GM12875 (cell line): ENCODE data around the gene RIT2.

Experiments
- H3K4me3 ChIP-seq: one replicate; pipeline ENCODE4 v1.5.1; 2011; ENCODE audit warnings: low read depth, low read length, control low read depth
- TF ChIP-seq, protein P1 (sequence below): IDR thresholded peaks from 2 replicates; pipeline ENCODE4 v1.5.1; 2011; ENCODE audit warnings: low read depth, mild to moderate bottlenecking, control low read depth, inconsistent platforms, low read length, moderate library complexity, borderline replicate concordance; ENCODE audit not compliant: insufficient read depth

RIT2 gene

DNA sequence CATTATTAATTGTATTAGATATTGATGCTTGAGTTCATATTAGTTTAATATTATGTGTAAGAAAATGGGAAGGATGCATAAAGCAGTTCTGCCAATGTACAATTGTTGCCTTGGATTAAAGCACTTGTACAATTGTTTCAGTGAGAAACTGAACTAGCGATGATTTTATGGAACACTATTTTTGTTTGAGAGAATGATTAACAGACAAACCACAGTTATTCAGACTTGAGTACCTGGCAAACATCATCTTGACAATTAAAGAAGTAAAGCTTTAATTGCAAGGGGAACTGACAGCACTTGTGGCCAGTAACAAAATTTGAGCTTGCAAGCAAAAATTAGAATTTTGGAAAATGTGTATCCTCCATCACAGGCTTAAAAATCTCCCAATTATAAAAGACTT, 214.3 kb downstream of the RIT2 start:
- no peak overlapping the region for H3K4me3 ChIP-seq
- TF ChIP-seq, protein P1, sequence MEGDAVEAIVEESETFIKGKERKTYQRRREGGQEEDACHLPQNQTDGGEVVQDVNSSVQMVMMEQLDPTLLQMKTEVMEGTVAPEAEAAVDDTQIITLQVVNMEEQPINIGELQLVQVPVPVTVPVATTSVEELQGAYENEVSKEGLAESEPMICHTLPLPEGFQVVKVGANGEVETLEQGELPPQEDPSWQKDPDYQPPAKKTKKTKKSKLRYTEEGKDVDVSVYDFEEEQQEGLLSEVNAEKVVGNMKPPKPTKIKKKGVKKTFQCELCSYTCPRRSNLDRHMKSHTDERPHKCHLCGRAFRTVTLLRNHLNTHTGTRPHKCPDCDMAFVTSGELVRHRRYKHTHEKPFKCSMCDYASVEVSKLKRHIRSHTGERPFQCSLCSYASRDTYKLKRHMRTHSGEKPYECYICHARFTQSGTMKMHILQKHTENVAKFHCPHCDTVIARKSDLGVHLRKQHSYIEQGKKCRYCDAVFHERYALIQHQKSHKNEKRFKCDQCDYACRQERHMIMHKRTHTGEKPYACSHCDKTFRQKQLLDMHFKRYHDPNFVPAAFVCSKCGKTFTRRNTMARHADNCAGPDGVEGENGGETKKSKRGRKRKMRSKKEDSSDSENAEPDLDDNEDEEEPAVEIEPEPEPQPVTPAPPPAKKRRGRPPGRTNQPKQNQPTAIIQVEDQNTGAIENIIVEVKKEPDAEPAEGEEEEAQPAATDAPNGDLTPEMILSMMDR = no peak

DNA sequence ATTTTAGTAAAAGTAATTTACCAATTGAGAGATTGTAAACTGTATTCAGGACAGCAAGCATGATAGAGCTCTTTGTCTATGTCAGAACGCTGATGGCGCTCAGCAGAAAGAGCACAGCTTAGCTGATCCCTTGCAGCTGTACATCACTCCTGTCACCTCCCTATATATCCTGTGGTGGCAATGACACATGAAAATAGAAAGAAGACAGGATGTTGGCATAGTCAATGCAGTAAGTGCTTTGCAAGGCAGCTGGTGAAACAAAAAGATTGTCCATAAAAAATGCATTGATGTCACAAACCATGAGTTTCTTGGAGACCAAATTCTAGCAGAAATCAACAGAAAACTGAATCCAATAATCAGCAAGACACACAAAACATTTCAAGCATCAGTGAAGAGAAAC, 221.5 kb downstream of the RIT2 start:
- no peak overlapping the region for H3K4me3 ChIP-seq
- TF ChIP-seq, protein P1 = no peak

DNA sequence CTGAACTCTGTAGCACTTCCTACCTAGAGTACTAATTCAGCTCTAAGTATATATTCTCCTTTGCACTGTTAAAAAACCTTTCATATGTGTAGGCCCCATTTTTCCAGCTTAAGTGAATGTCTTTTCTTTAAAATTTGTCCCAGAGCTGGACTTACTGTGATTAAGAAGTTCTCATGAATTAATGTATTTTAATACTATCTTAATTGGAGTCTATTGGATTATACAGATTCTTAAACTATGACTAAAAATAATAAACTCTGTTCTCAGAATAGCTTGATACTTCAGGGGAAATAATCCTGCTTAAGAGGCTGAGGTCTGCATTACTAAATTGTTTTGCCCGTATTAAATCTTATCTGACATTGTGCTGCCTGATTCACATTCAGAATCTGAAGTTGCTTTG, 223.3 kb downstream of the RIT2 start:
- TF ChIP-seq, protein P1 = no peak

DNA sequence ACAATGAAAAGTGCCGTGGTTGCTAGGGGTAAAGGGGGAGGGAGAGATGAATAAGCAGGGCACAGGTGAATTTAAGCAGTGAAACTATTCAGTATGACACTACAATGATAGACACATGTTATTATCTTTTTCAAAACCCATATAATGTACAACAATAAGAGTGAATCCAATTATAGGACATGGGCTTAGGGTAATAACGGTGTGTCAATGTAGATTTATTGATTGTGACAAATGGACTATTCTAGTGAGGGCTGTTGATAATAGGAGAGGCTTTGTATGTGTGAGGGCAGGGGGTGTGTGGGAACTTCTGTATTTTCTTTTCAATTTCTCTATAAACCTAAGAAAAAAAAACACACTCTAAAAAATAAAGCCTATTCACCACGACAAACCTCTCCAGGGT, 223.8 kb downstream of the RIT2 start:
- TF ChIP-seq, protein P1 = no peak
- H3K4me3 ChIP-seq = no peak overlapping the region

More for the DNA sequence above, 223.3 kb downstream of the RIT2 start:
- no peak overlapping the region for H3K4me3 ChIP-seq

DNA sequence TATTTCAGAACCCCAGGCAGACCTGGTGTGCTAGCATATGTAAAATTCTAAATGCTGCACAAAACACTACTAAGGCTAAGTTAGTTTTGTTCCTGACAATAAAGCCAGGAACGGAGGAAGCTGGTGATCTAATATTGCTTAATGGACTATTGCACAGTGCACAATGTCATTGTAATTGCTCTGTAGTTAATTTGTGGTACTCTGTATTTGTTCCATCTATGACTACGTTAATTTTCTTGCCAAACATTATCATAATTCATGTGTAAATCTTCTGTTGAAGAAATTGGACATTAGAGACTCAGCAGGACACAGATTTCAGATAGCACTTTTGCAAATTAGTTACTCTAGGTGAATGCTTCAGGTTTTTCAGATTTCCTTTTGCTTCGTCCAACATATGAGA, 232.3 kb downstream of the RIT2 start:
- no peak overlapping the region for H3K4me3 ChIP-seq
- TF ChIP-seq, protein P1 = no peak

DNA sequence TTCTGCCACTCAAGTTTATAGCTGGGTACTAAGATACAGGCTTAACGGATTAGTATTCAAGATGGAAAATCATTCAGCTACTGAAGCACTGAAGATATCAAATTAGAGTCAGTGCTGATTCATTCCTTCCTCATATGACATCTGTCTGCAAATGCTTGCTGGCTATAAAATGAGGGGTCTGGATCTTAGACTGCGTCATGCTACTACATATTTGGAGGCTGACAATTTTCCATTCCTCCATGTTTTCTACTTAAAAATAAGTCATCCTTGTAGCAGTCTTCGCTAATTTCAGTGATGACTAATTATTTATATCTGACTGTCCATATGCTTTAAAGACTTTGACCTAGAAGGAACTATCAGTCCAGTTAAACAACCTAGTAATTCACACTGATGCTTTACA, 233.4 kb downstream of the RIT2 start:
- TF ChIP-seq, protein P1 = no peak
- H3K4me3 ChIP-seq = no peak overlapping the region

DNA sequence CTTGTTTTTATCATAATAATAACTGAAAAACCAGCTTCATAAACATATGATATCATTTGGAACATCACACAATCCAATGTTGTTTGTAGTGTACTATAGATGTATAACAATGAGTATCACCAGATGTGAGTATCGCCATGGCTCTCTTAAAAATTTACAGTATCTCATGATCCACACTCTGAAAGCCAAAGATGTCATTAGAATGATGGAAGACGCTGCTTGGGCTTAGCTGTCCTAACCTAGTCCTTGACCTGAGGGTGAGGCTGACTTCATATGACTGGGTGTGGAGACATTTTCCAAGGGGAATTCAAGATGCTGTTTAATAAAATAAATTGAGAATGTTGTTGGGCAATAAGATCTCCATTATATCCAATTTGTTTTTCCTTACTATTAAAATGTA, 242.6 kb downstream of the RIT2 start:
- no peak overlapping the region for H3K4me3 ChIP-seq
- TF ChIP-seq, protein P1 = no peak
